Erythroblast (primary cell): ENCODE data around the gene ME3.

Experiments used
- GATA1 ChIP-seq: IDR thresholded peaks from 2 replicates; pipeline ENCODE4 v1.6.1; 2011; ENCODE audit warnings: low read depth, mild to moderate bottlenecking, control low read depth, low read length, moderate library complexity
- POLR2A ChIP-seq: IDR thresholded peaks from 2 replicates; pipeline ENCODE4 v1.6.1; 2011; ENCODE audit warnings: mild to moderate bottlenecking, low read length

- TF ChIP-seq POLR2A: no peak
- TF ChIP-seq GATA1: no peak
Observed at GRCh38 chr11:86558841-86559240, 113.6 kb downstream of the ME3 start.
